SK-N-SH treated with all-trans-retinoic acid at 6 μM for 48 hours (cell line): ENCODE measurements around the gene KCNJ18.
"Not testable (repeated sequence)": the region's sequence is repeated elsewhere in the genome, so short reads cannot be mapped to it uniquely, and the experiment has no call there.

ENCODE experiments used
- ARNTL ChIP-seq: fragments of 450-650 bp; formaldehyde crosslinking; IDR thresholded peaks from 2 replicates; pipeline ENCODE4 v1.5.0; 2020; ENCODE audit warnings: low read depth, mild to moderate bottlenecking, moderate library complexity, borderline replicate concordance
- ZC3H10 ChIP-seq: fragments of 250-450 bp; sonication (Bioruptor Pico); IDR thresholded peaks from 2 replicates; pipeline ENCODE4 v1.5.1; 2021; ENCODE audit warnings: mild to moderate bottlenecking, moderate library complexity
- ZFP3 ChIP-seq: fragments of 250-450 bp; sonication (Bioruptor Pico); IDR thresholded peaks from 2 replicates; pipeline ENCODE4 v1.5.0; 2020; ENCODE audit warnings: mild to moderate bottlenecking, moderate library complexity
- ZNF565 ChIP-seq: fragments of 450-650 bp; formaldehyde crosslinking; conservative IDR thresholded peaks from 2 replicates; pipeline ENCODE4 v1.5.0; 2020; ENCODE audit warnings: low read depth, mild to moderate bottlenecking, moderate library complexity
- ZNF70 ChIP-seq: fragments of 450-650 bp; formaldehyde crosslinking; IDR thresholded peaks from 2 replicates; pipeline ENCODE4 v1.5.0; 2020; ENCODE audit warnings: mild to moderate bottlenecking, moderate library complexity
- TF ChIP-seq, protein P1 (sequence below): fragments of 250-450 bp; sonication (Bioruptor Pico); IDR thresholded peaks from 2 replicates; pipeline ENCODE4 v1.8.0; 2021; ENCODE audit warnings: low read depth, mild to moderate bottlenecking, moderate library complexity, borderline replicate concordance
- TF ChIP-seq, protein P2 (sequence below): fragments of 250-450 bp; sonication (Bioruptor Pico); IDR thresholded peaks from 2 replicates; pipeline ENCODE4 v1.8.0; 2020; ENCODE audit warnings: mild to moderate bottlenecking, moderate library complexity, borderline replicate concordance

- TF ChIP-seq, protein P1, sequence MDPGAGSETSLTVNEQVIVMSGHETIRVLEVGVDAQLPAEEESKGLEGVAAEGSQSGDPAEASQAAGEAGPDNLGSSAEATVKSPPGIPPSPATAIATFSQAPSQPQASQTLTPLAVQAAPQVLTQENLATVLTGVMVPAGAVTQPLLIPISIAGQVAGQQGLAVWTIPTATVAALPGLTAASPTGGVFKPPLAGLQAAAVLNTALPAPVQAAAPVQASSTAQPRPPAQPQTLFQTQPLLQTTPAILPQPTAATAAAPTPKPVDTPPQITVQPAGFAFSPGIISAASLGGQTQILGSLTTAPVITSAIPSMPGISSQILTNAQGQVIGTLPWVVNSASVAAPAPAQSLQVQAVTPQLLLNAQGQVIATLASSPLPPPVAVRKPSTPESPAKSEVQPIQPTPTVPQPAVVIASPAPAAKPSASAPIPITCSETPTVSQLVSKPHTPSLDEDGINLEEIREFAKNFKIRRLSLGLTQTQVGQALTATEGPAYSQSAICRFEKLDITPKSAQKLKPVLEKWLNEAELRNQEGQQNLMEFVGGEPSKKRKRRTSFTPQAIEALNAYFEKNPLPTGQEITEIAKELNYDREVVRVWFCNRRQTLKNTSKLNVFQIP (CRISPR knock-in tag), result not testable (repeated sequence)
- TF ChIP-seq ZNF70, ARNTL, ZC3H10, ZNF565, ZFP3 (CRISPR knock-in tag): not testable (repeated sequence)
- TF ChIP-seq, protein P2, sequence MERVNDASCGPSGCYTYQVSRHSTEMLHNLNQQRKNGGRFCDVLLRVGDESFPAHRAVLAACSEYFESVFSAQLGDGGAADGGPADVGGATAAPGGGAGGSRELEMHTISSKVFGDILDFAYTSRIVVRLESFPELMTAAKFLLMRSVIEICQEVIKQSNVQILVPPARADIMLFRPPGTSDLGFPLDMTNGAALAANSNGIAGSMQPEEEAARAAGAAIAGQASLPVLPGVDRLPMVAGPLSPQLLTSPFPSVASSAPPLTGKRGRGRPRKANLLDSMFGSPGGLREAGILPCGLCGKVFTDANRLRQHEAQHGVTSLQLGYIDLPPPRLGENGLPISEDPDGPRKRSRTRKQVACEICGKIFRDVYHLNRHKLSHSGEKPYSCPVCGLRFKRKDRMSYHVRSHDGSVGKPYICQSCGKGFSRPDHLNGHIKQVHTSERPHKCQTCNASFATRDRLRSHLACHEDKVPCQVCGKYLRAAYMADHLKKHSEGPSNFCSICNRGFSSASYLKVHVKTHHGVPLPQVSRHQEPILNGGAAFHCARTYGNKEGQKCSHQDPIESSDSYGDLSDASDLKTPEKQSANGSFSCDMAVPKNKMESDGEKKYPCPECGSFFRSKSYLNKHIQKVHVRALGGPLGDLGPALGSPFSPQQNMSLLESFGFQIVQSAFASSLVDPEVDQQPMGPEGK (CRISPR knock-in tag), result not testable (repeated sequence)
Measured at GRCh38 chr17:21668746-21669508, 23.4 kb upstream of the KCNJ18 start.
